Ishikawa (cell line): ENCODE data around the gene CLEC2B.

Experiments
- CEBPB ChIP-seq: IDR thresholded peaks from 2 replicates; pipeline ENCODE4 v1.6.1; 2012
- CREB1 ChIP-seq: IDR thresholded peaks from 2 replicates; pipeline ENCODE4 v1.6.1; 2012; ENCODE audit warnings: low read depth
- EGR1 ChIP-seq: IDR thresholded peaks from 2 replicates; pipeline ENCODE4 v1.6.1; 2012
- EP300 ChIP-seq: IDR thresholded peaks from 2 replicates; pipeline ENCODE4 v1.6.1; 2012; ENCODE audit warnings: borderline replicate concordance
- FOXM1 ChIP-seq: IDR thresholded peaks from 2 replicates; pipeline ENCODE4 v1.6.1; 2012; ENCODE audit warnings: low read depth, borderline replicate concordance
- MAX ChIP-seq: IDR thresholded peaks from 2 replicates; pipeline ENCODE4 v1.6.1; 2012
- NFIC ChIP-seq: IDR thresholded peaks from 2 replicates; pipeline ENCODE4 v1.6.1; 2012
- RAD21 ChIP-seq: IDR thresholded peaks from 2 replicates; pipeline ENCODE4 v1.6.1; 2012; ENCODE audit warnings: low read depth
- TAF1 ChIP-seq: IDR thresholded peaks from 2 replicates; pipeline ENCODE4 v1.6.1; 2012; ENCODE audit warnings: low read depth, mild to moderate bottlenecking
- TCF12 ChIP-seq: IDR thresholded peaks from 2 replicates; pipeline ENCODE4 v1.6.1; 2012; ENCODE audit warnings: low read depth
- TEAD4 ChIP-seq: IDR thresholded peaks from 2 replicates; pipeline ENCODE4 v1.6.1; 2012
- USF1 ChIP-seq: IDR thresholded peaks from 2 replicates; pipeline ENCODE4 v1.6.1; 2012
- YY1 ChIP-seq: IDR thresholded peaks from 2 replicates; pipeline ENCODE4 v1.6.1; 2012; ENCODE audit warnings: low read depth
- ZBTB7A ChIP-seq: IDR thresholded peaks from 2 replicates; pipeline ENCODE4 v1.6.1; 2012; ENCODE audit warnings: low read depth
- TF ChIP-seq, protein P1 (sequence below): IDR thresholded peaks from 2 replicates; pipeline ENCODE4 v1.6.1; 2012; ENCODE audit warnings: low read depth, mild to moderate bottlenecking

Gene CLEC2B

DNA sequence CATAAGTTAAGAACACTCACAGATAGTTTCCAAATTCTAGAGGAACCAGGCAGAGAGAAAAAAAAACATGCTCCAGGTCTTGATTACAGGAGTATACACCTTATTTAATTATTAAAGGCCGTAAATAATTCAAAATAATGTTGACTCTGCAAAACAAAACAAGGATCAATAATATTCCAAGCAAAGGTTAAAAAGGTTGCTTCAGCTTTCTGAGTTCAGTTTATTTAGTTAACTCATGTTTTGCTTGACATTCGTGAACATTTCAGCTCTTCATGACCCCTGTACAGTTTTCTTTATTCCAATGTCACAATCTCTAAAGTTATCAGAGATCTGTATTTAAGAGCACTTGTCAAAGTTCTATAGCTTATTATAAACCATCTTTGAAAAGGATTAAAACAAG is 31.8 kb upstream of the CLEC2B start:
- TF ChIP-seq RAD21 (no peak), MAX (no peak), USF1 (no peak), TEAD4 (no peak), NFIC (no peak), YY1 (no peak), EGR1 (no peak), TAF1 (no peak), FOXM1 (no peak)
- TF ChIP-seq, protein P1, sequence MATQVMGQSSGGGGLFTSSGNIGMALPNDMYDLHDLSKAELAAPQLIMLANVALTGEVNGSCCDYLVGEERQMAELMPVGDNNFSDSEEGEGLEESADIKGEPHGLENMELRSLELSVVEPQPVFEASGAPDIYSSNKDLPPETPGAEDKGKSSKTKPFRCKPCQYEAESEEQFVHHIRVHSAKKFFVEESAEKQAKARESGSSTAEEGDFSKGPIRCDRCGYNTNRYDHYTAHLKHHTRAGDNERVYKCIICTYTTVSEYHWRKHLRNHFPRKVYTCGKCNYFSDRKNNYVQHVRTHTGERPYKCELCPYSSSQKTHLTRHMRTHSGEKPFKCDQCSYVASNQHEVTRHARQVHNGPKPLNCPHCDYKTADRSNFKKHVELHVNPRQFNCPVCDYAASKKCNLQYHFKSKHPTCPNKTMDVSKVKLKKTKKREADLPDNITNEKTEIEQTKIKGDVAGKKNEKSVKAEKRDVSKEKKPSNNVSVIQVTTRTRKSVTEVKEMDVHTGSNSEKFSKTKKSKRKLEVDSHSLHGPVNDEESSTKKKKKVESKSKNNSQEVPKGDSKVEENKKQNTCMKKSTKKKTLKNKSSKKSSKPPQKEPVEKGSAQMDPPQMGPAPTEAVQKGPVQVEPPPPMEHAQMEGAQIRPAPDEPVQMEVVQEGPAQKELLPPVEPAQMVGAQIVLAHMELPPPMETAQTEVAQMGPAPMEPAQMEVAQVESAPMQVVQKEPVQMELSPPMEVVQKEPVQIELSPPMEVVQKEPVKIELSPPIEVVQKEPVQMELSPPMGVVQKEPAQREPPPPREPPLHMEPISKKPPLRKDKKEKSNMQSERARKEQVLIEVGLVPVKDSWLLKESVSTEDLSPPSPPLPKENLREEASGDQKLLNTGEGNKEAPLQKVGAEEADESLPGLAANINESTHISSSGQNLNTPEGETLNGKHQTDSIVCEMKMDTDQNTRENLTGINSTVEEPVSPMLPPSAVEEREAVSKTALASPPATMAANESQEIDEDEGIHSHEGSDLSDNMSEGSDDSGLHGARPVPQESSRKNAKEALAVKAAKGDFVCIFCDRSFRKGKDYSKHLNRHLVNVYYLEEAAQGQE = no peak

GRCh38 chr12:9899209-9899608 is 30.1 kb upstream of the CLEC2B start:
- TF ChIP-seq TAF1 (no peak), EP300 (no peak)

GRCh38 chr12:9897535-9897934 is 28.4 kb upstream of the CLEC2B start:
- TF ChIP-seq MAX (no peak), TEAD4 (no peak), EGR1 (no peak), ZBTB7A (no peak), TAF1 (no peak), RAD21 (no peak), TCF12 (no peak), USF1 (no peak), CREB1 (no peak), YY1 (no peak), FOXM1 (no peak)
- TF ChIP-seq, protein P1 = no peak

DNA sequence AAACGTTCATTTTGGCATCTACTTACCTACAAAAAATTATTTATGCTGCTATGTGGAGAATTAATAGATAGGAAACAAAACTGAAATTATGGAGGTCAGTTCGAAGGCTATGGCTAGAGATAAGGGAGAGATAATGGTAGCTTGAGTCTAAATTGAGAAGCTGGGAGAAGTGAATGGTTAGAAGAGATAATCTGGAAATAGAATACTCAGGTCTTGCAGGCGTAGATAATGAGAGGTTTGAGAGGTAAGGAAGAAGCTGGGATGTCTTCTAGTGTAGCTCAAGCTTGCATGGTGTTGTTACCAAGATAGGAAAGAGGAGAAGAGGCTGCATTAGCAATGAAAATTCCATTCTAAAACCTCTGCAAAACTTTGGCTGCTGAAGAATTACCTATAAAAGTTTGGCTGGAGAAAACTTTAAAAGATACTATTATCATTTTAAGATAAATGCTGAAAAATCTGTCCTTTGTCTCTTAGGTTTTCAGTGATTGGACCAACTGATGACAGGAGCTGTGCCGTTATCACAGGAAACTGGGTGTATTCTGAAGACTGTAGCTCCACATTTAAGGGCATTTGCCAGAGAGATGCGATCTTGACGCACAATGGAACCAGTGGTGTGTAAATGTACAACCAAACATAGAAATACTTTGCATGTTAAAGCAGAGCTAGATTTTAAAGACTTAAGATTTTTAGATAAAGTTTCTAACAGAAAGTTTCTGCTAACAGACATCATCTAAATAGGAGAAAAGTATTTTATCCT is 26.2 kb upstream of the CLEC2B start:
- TF ChIP-seq CREB1 (no peak), MAX (no peak), TCF12 (no peak)

DNA sequence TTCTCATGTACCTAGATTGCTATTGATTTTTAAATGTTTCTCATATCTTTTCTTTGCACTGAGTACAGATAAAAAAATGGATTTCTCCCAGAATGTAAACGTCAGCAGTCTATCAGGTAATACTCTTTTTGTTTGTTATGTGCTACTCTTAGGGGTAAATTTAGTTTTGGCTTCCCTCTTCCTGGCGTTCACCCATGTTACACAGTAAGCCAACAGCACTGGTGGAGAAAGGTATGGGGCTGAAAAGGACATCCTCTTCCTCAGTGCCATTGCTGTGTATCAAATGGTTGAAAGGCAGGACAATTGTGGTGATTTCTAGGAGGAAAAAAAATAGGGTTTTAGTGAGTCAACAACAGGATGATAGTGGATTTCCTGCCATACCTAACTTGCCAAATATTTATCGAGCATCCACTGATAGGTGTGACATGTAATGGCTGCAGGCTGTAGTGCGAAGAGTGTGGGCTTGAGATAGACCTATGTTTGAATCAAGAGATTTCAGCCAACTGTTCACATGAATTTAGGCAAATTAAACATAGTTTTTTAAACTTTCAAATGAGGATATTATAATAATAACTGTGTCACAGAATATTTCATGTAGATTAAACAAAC is 19.6 kb upstream of the CLEC2B start:
- no peak for TF ChIP-seq CREB1
- no peak for TF ChIP-seq ZBTB7A
- TF ChIP-seq MAX = no peak
- no peak for TF ChIP-seq FOXM1
- no peak for TF ChIP-seq TEAD4
- TF ChIP-seq TCF12 = no peak
- no peak for TF ChIP-seq EP300

DNA sequence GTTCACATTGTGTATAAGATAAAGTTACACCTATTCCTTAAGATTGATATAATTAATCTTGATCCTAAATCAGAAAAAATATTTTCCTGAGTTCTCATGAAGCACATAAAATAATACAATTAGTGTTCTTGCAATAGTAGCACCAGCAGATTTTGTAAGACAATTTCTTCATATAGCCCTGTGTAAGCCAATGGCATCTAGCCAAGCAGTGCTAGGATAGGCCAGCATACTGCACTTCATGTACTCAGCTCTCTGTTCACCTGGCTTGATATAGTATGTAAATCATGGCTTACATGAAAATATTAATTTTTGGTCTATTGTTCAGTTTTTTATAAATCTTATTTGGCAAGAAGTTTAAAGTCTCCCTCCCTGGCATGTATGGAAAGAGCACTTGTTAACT is 14.0 kb upstream of the CLEC2B start:
- TF ChIP-seq CEBPB (no peak), CREB1 (no peak), NFIC (no peak), EGR1 (no peak), MAX (no peak), YY1 (no peak), TEAD4 (no peak), EP300 (no peak), TCF12 (no peak), USF1 (no peak)
- TF ChIP-seq, protein P1 = no peak
